Testis (tissue), 2 donors: ENCODE data around the gene FZD1.

Experiments used
- CTCF ChIP-seq, 3 experiments: fragments of 450-650 bp in 2 of 3; fragments of 200-600 bp in 1 of 3; sonication (generic) in 1 of 3; IDR thresholded peaks; one replicate each; pipeline ENCODE4 v1.5.1; 2016 to 2019; ENCODE audit warnings: antibody characterized with exemption in 3 of 3, mild to moderate bottlenecking in 2 of 3, moderate library complexity in 1 of 3
- POLR2A ChIP-seq: fragments of 450-650 bp; IDR thresholded peaks from one replicate; pipeline ENCODE4 v1.6.1; 2017; ENCODE audit warnings: antibody characterized with exemption, mild to moderate bottlenecking, moderate library complexity

DNA sequence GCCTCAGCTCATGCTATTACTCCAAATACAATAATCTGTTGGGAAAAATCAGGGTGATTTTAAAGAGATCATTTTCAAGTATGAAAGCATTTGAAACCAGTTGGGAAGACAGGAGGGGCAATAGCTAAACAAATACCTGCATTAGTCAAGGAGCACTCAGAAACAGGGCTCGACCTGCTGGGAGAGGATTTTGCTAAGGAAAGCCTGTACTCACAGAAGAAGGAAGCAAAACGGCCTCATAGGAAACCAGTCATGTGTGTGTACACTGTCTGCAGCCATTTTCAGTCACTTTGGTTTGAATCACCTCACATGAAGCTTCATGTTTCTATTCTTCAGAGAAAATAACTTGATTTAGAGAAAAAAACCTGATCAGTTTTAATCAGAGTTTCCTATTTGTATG is 38.6 kb downstream of the FZD1 start:
- no peak for TF ChIP-seq CTCF (IDR thresholded peaks at IDR 0.05)
- TF ChIP-seq POLR2A: no peak
